Esophagus muscularis mucosa (tissue), 4 donors: ENCODE data around the gene LMF1.

Source experiments
- EP300 ChIP-seq: sonication (generic); formaldehyde crosslinking; IDR thresholded peaks from one replicate; pipeline ENCODE4 v1.6.1; 2017; ENCODE audit warnings: antibody characterized with exemption
- POLR2A ChIP-seq: fragments of 450-650 bp; IDR thresholded peaks from one replicate; pipeline ENCODE4 v1.6.1; 2017; ENCODE audit warnings: antibody characterized with exemption, moderate library complexity, mild to moderate bottlenecking, low read depth
- TF ChIP-seq, protein P1 (sequence below), 3 experiments: fragments of 200-600 bp in 2 of 3; fragments of 450-650 bp in 1 of 3; sonication (generic) in 2 of 3; IDR thresholded peaks; one replicate each; pipeline ENCODE4 v1.5.1; 2017 to 2019; ENCODE audit warnings: antibody characterized with exemption in 3 of 3, mild to moderate bottlenecking in 2 of 3, moderate library complexity in 1 of 3

DNA sequence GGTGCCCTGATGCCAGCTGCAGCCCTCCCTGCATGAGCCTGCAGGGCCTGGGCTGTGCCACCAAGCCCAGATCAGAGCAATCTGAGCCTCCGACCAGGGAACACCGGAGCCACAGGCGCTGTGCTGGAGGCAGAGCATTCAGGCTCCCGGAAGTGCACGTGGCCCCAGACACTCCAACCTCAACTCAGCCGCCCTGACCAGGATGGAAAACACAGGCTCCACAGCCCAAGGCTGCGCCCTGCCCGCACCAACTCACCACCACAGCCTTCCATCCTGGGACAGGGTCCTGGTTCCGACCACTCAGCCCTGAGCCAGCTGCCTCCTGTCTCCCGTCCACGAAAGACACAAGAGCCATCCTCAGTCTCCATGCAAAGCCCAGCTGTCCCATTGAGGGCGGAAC lies 18.5 kb downstream of the LMF1 start:
- no peak for TF ChIP-seq POLR2A
- TF ChIP-seq, protein P1, sequence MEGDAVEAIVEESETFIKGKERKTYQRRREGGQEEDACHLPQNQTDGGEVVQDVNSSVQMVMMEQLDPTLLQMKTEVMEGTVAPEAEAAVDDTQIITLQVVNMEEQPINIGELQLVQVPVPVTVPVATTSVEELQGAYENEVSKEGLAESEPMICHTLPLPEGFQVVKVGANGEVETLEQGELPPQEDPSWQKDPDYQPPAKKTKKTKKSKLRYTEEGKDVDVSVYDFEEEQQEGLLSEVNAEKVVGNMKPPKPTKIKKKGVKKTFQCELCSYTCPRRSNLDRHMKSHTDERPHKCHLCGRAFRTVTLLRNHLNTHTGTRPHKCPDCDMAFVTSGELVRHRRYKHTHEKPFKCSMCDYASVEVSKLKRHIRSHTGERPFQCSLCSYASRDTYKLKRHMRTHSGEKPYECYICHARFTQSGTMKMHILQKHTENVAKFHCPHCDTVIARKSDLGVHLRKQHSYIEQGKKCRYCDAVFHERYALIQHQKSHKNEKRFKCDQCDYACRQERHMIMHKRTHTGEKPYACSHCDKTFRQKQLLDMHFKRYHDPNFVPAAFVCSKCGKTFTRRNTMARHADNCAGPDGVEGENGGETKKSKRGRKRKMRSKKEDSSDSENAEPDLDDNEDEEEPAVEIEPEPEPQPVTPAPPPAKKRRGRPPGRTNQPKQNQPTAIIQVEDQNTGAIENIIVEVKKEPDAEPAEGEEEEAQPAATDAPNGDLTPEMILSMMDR (IDR thresholded peaks at IDR 0.05), result no peak
- no peak for TF ChIP-seq EP300
